Small intestine (tissue), 7 donors: ENCODE data around the gene AHDC1. TPM values are rescaled to one million over a fixed set of nuclear protein-coding genes. Genes with fewer than 3 reads are reported as not detected.
"Not testable (repeated sequence)": the region's sequence is repeated elsewhere in the genome, so short reads cannot be mapped to it uniquely, and the experiment has no call there.

Experiments
- DNase-seq, 2 donors: peaks; one replicate each; pipeline versions ENCODE4 v3.0.0 to v3.0.0-alpha.2; 2013
- FAIRE-seq: peaks from 2 replicates; lab custom pipeline; 2012; peaks lifted over from hg19 to GRCh38; lab: Jason Lieb, UNC
- H3K27ac ChIP-seq, 3 donors: one replicate each; pipeline ENCODE4 v1.5.1; 2013; ENCODE audit warnings: low read length in 2 of 3, mild to moderate bottlenecking in 2 of 3, control low read depth in 1 of 3, inconsistent platforms in 1 of 3, low read depth in 1 of 3, moderate library complexity in 1 of 3
- H3K27me3 ChIP-seq, 3 donors: one replicate each; pipeline ENCODE4 v1.6.1; 2013; ENCODE audit warnings: low read length in 3 of 3, inconsistent platforms in 1 of 3; ENCODE audit not compliant: control insufficient read depth in 3 of 3, insufficient read depth in 3 of 3
- H3K36me3 ChIP-seq, 3 donors: one replicate each; pipeline ENCODE4 v1.6.1; 2013; ENCODE audit warnings: low read length in 3 of 3, inconsistent platforms in 1 of 3, low read depth in 1 of 3, mild to moderate bottlenecking in 1 of 3, moderate library complexity in 1 of 3; ENCODE audit not compliant: control insufficient read depth in 3 of 3, insufficient read depth in 2 of 3
- H3K4me1 ChIP-seq, 3 donors: one replicate each; pipeline ENCODE4 v1.6.1; 2013; ENCODE audit warnings: low read length in 2 of 3, inconsistent platforms in 1 of 3, low read depth in 1 of 3, mild to moderate bottlenecking in 1 of 3, moderate library complexity in 1 of 3; ENCODE audit not compliant: control insufficient read depth in 3 of 3, insufficient read depth in 2 of 3
- H3K4me3 ChIP-seq, 3 donors: one replicate each; pipeline ENCODE4 v1.5.1; 2013; ENCODE audit warnings: low read length in 3 of 3, control low read depth in 1 of 3, inconsistent platforms in 1 of 3, low read depth in 1 of 3, mild to moderate bottlenecking in 1 of 3, moderate library complexity in 1 of 3
- H3K9me3 ChIP-seq, 2 donors: one replicate each; pipeline ENCODE4 v1.6.1; 2013; ENCODE audit warnings: low read depth in 1 of 2, low read length in 1 of 2; ENCODE audit not compliant: control insufficient read depth in 2 of 2, insufficient read depth in 1 of 2
- WGBS, 3 donors: extraction: QIAGEN DNeasy Blood & Tissue Kit; methylation state at CpG; one replicate each; pipeline ENCODE4 v1.1.7; 2013; 5-methylcytosine and 5-hydroxymethylcytosine counted together
- polyA plus RNA-seq, 4 donors: library from polyadenylated mRNA; stranded (reverse) in 3 of 4; unstranded in 1 of 4; fragments of 200-250 nt in 3 of 4; fragments of 120-200 nt in 1 of 4; gene quantifications; one replicate each; pipeline versions ENCODE4 v1.2.1 to v1.2.3, GENCODE V29; 2013
- donor health status: healthy with polysubstance abuse.
- donor health status: control.
- donor health status: control.
- donor health status: Bipolar disorder and iron deficiency.
- donor health status: healthy.

AHDC1 gene
- polyA plus RNA-seq, 4 donors: 3.5 to 17.4 (median 6.9) TPM

- 29 to 54% (median 47%) methylated on average over 7 of the region's 7 CpGs for WGBS, 3 donors
- Histone ChIP-seq H3K27me3 (no peaks in the 10 kb centered on the region), H3K4me3 (no peak overlapping the region), H3K9me3 (no peaks in the 10 kb centered on the region), H3K27ac (no peak overlapping the region), H3K4me1 (peaks cover 0 to 5% (median 0%) of the 10 kb centered on the region in 3 donors), H3K36me3 (no peaks in the 10 kb centered on the region)
- no peak for DNase-seq
- FAIRE-seq: no peak
These were observed 17.3 kb upstream of the AHDC1 start for GRCh38 chr1:27621051-27621920.

GRCh38 chr1:27619782-27620438, 16.0 kb upstream of the AHDC1 start:
- FAIRE-seq, H3K36me3 ChIP-seq, H3K4me3 ChIP-seq, H3K27me3 ChIP-seq, H3K27ac ChIP-seq, H3K4me1 ChIP-seq, DNase-seq, H3K9me3 ChIP-seq: not testable (repeated sequence)
- WGBS, 3 donors: 93 to 98% (median 96%) methylated on average over 7 of the region's 7 CpGs

- no peak overlapping the region for H3K4me3 ChIP-seq
- no peaks in the 10 kb centered on the region for H3K27me3 ChIP-seq
- peak in 1 of 2 donors; percentile 48 for DNase-seq
- no peaks in the 10 kb centered on the region for H3K36me3 ChIP-seq
- peak overlapping the region in 1 of 3 donors; percentile 33 for H3K27ac ChIP-seq
- FAIRE-seq: no peak
- WGBS, 3 donors: 62 to 66% (median 66%) methylated on average over 14 of the region's 14 CpGs
- peaks cover 0 to 12% (median 0%) of the 10 kb centered on the region in 3 donors for H3K4me1 ChIP-seq
- no peaks in the 10 kb centered on the region for H3K9me3 ChIP-seq
These were observed 14.6 kb upstream of the AHDC1 start for GRCh38 chr1:27618341-27619082.

GRCh38 chr1:27617420-27617819, 13.5 kb upstream of the AHDC1 start:
- Histone ChIP-seq H3K27me3 (no peaks in the 10 kb centered on the region), H3K9me3 (no peaks in the 10 kb centered on the region), H3K4me3 (no peak overlapping the region), H3K27ac (peak overlapping the region in 2 of 3 donors; percentile 17 to 38), H3K4me1 (peaks cover 0 to 12% (median 0%) of the 10 kb centered on the region in 3 donors), H3K36me3 (no peaks in the 10 kb centered on the region)
- WGBS, 3 donors: 81 to 90% (median 88%) methylated on average over 2 of the region's 2 CpGs
- DNase-seq (no peak), FAIRE-seq (no peak)

- no peak for FAIRE-seq
- Histone ChIP-seq H3K27me3 (no peaks in the 10 kb centered on the region), H3K4me1 (peaks cover 0 to 12% (median 0%) of the 10 kb centered on the region in 3 donors), H3K4me3 (no peak overlapping the region), H3K27ac (no peak overlapping the region), H3K9me3 (no peaks in the 10 kb centered on the region), H3K36me3 (no peaks in the 10 kb centered on the region)
- DNase-seq: no peak
- 95 to 100% (median 99%) methylated on average over 2 of the region's 2 CpGs for WGBS, 3 donors
These were observed 12.5 kb upstream of the AHDC1 start for GRCh38 chr1:27616441-27616840.

GRCh38 chr1:27615346-27616192, 11.6 kb upstream of the AHDC1 start:
- Histone ChIP-seq H3K27me3 (peaks cover 0 to 3% (median 0%) of the 10 kb centered on the region in 3 donors), H3K27ac (no peak overlapping the region), H3K9me3 (no peaks in the 10 kb centered on the region), H3K4me3 (no peak overlapping the region), H3K36me3 (no peaks in the 10 kb centered on the region), H3K4me1 (peaks cover 0 to 12% (median 0%) of the 10 kb centered on the region in 3 donors)
- 76 to 84% (median 79%) methylated on average over 41 of the region's 41 CpGs for WGBS, 3 donors
- FAIRE-seq: no peak
- DNase-seq: no peak

GRCh38 chr1:27614625-27615344, 10.8 kb upstream of the AHDC1 start:
- DNase-seq: no peak
- Histone ChIP-seq H3K27ac (no peak overlapping the region), H3K4me3 (no peak overlapping the region), H3K9me3 (no peaks in the 10 kb centered on the region), H3K36me3 (no peaks in the 10 kb centered on the region), H3K27me3 (peaks cover 0 to 10% (median 0%) of the 10 kb centered on the region in 3 donors), H3K4me1 (peaks cover 0 to 12% (median 0%) of the 10 kb centered on the region in 3 donors)
- WGBS, 3 donors: 24 to 40% (median 38%) methylated on average over 21 to 26 of the region's 26 CpGs
- no peak for FAIRE-seq
